ENCODE results near the gene KRT2.

Gene KRT2

GRCh38 chr12:52645120-52645761 is 6.8 kb downstream of the KRT2 start:
- no peak for DNase-seq (ENCODE audit: low read depth)
- no peak overlapping the region for H3K4me3 ChIP-seq (ENCODE audit: low read length)
- TF ChIP-seq CTCF (conservative IDR thresholded peaks at IDR 0.05; ENCODE audit: low read length): no peak

GRCh38 chr12:52644078-52644415 is 8.0 kb downstream of the KRT2 start:
- DNase-seq (ENCODE audit: low read depth): no peak
- H3K4me3 ChIP-seq (ENCODE audit: low read length): no peak overlapping the region
- TF ChIP-seq CTCF (conservative IDR thresholded peaks at IDR 0.05; ENCODE audit: low read length): no peak

- no peak for DNase-seq (ENCODE audit: low read depth)
- TF ChIP-seq CTCF (conservative IDR thresholded peaks at IDR 0.05; ENCODE audit: low read length): no peak
Measured at GRCh38 chr12:52643233-52644077, 8.6 kb downstream of the KRT2 start.

GRCh38 chr12:52641468-52641867 is 10.5 kb downstream of the KRT2 start:
- no peak for DNase-seq (ENCODE audit: low read depth)
- no peak overlapping the region for H3K4me3 ChIP-seq (ENCODE audit: low read length)
- TF ChIP-seq CTCF (conservative IDR thresholded peaks at IDR 0.05; ENCODE audit: low read length): no peak

More at GRCh38 chr12:52643233-52644077, 8.6 kb downstream of the KRT2 start:
- H3K4me3 ChIP-seq (ENCODE audit: low read length): no peak overlapping the region

GRCh38 chr12:52637299-52637698 is 14.7 kb downstream of the KRT2 start:
- no peak overlapping the region for H3K4me3 ChIP-seq (ENCODE audit: low read length)
- no peak for DNase-seq (ENCODE audit: low read depth)
- no peak for TF ChIP-seq CTCF (conservative IDR thresholded peaks at IDR 0.05; ENCODE audit: low read length)

- DNase-seq (ENCODE audit: low read depth): no peak
- H3K4me3 ChIP-seq (ENCODE audit: low read length): no peak overlapping the region
- no peak for TF ChIP-seq CTCF (conservative IDR thresholded peaks at IDR 0.05; ENCODE audit: low read length)
Measured at GRCh38 chr12:52636592-52637258, 15.3 kb downstream of the KRT2 start.
